Common myeloid progenitor, CD34-positive (primary cell): ENCODE measurements around the gene RICTOR.

Source experiments
- CTCF ChIA-PET: fragments of 350-600 bp; sonication (Branson Sonifier 250); formaldehyde crosslinking; loops from one replicate; lab custom pipeline; 2021; ENCODE audit warnings: antibody characterized with exemption; lab: Charles Lee
- POLR2A ChIA-PET: fragments of 350-600 bp; sonication (Branson Sonifier 250); formaldehyde crosslinking; loops from one replicate; lab custom pipeline; 2021; ENCODE audit warnings: antibody characterized with exemption; lab: Charles Lee
- DNase-seq, 3 donors: peaks; one replicate each; pipeline versions ENCODE4 v3.0.0 to v3.0.0-alpha.2; 2013
- H3K27ac ChIP-seq, 2 experiments: 1 replicate in 1 of 2; 2 replicates in 1 of 2; pipeline ENCODE4 v1.7.0; 2013; ENCODE audit warnings: inconsistent platforms in 2 of 2, low read length in 2 of 2, mild to moderate bottlenecking in 2 of 2, low read depth in 1 of 2, moderate library complexity in 1 of 2; ENCODE audit not compliant: severe bottlenecking in 2 of 2, insufficient read depth in 1 of 2, poor library complexity in 1 of 2
- H3K27me3 ChIP-seq, 5 experiments: replicated peaks in 2 of 5; 1 replicate in 3 of 5; 2 replicates in 2 of 5; pipeline versions ENCODE4 v1.6.1 to v1.7.0; 2013; ENCODE audit warnings: low read length in 4 of 5, mild to moderate bottlenecking in 2 of 5, moderate library complexity in 2 of 5, inconsistent platforms in 1 of 5; ENCODE audit not compliant: insufficient read depth in 5 of 5, control insufficient read depth in 4 of 5
- H3K36me3 ChIP-seq, 4 experiments: 1 replicate in 2 of 4; 2 replicates in 2 of 4; pipeline versions ENCODE4 v1.6.1 to v1.7.0; 2013; ENCODE audit warnings: low read length in 3 of 4, control low read depth in 1 of 4, mild to moderate bottlenecking in 1 of 4; ENCODE audit not compliant: control insufficient read depth in 4 of 4, insufficient read depth in 4 of 4
- H3K4me1 ChIP-seq, 4 experiments: 1 replicate in 3 of 4; 2 replicates in 1 of 4; pipeline versions ENCODE4 v1.6.1 to v1.7.1; 2013; ENCODE audit warnings: low read length in 3 of 4, mild to moderate bottlenecking in 3 of 4, control low read depth in 1 of 4, inconsistent platforms in 1 of 4, moderate library complexity in 1 of 4; ENCODE audit not compliant: control insufficient read depth in 4 of 4, insufficient read depth in 4 of 4; ENCODE audit errors: control extremely low read depth in 1 of 4
- H3K4me3 ChIP-seq, 7 experiments: 1 replicate in 4 of 7; 2 replicates in 3 of 7; pipeline versions ENCODE4 v1.5.1 to v1.7.0; 2013; ENCODE audit warnings: mild to moderate bottlenecking in 7 of 7, low read length in 6 of 7, moderate library complexity in 6 of 7, inconsistent platforms in 2 of 7, low read depth in 2 of 7, control low read depth in 1 of 7; ENCODE audit not compliant: insufficient read depth in 4 of 7, control insufficient read depth in 1 of 7; ENCODE audit errors: extremely low read depth in 1 of 7
- H3K9me3 ChIP-seq, 5 experiments: 1 replicate in 4 of 5; 2 replicates in 1 of 5; pipeline versions ENCODE4 v1.6.1 to v1.7.1; 2013; ENCODE audit warnings: low read length in 4 of 5, mild to moderate bottlenecking in 2 of 5, inconsistent platforms in 1 of 5, low read depth in 1 of 5, moderate library complexity in 1 of 5; ENCODE audit not compliant: control insufficient read depth in 4 of 5, insufficient read depth in 2 of 5; ENCODE audit errors: control extremely low read depth in 1 of 5
- WGBS: methylation state at CpG from one replicate; pipeline ENCODE4 v1.1.5; 2013; ENCODE audit not compliant: insufficient coverage; 5-methylcytosine and 5-hydroxymethylcytosine counted together

The RICTOR gene

GRCh38 chr5:38913714-38914113, 160.5 kb downstream of the RICTOR start:
- no peaks in the 10 kb centered on the region for H3K36me3 ChIP-seq
- H3K9me3 ChIP-seq: peaks cover 0 to 19% (median 5%) of the 10 kb centered on the region in 5 experiments
- 92% methylated on average over 2 of the region's 2 CpGs for WGBS
- ChIA-PET CTCF (no interaction called here), POLR2A (no interaction called here)
- no peaks in the 10 kb centered on the region for H3K4me1 ChIP-seq
- DNase-seq: no peak
- H3K27ac ChIP-seq: no peak overlapping the region
- peaks cover 0 to 19% (median 4%) of the 10 kb centered on the region in 5 experiments for H3K27me3 ChIP-seq
- H3K4me3 ChIP-seq: no peak overlapping the region

GRCh38 chr5:38911933-38912332, 162.3 kb downstream of the RICTOR start:
- no peak for DNase-seq
- Histone ChIP-seq H3K4me1 (no peaks in the 10 kb centered on the region), H3K4me3 (no peak overlapping the region), H3K36me3 (no peaks in the 10 kb centered on the region), H3K27me3 (peaks cover 0 to 18% (median 4%) of the 10 kb centered on the region in 5 experiments), H3K27ac (no peak overlapping the region), H3K9me3 (peaks cover 0 to 23% (median 9%) of the 10 kb centered on the region in 5 experiments)
- CTCF ChIA-PET: no interaction called here
- POLR2A ChIA-PET: no interaction called here
- 100% methylated on average over 1 of the region's 3 CpGs for WGBS

- Histone ChIP-seq H3K27ac (no peak overlapping the region), H3K27me3 (peaks cover 0 to 11% (median 2%) of the 10 kb centered on the region in 5 experiments), H3K36me3 (no peaks in the 10 kb centered on the region), H3K4me3 (no peak overlapping the region), H3K4me1 (no peaks in the 10 kb centered on the region), H3K9me3 (peaks cover 0 to 32% (median 11%) of the 10 kb centered on the region in 5 experiments)
- POLR2A ChIA-PET: no interaction called here
- CTCF ChIA-PET: no interaction called here
- DNase-seq: no peak
Observed at GRCh38 chr5:38906503-38906902, 167.7 kb downstream of the RICTOR start.

GRCh38 chr5:38905516-38905915, 168.7 kb downstream of the RICTOR start:
- POLR2A ChIA-PET: no interaction called here
- DNase-seq: no peak
- CTCF ChIA-PET: interaction anchor here (1.0 to 1.2 kb wide), 2 partner anchors 11 to 17 kb away, joined by 3 read pairs; no protein-coding TSS in a partner anchor
- Histone ChIP-seq H3K27me3 (peaks cover 0 to 11% (median 2%) of the 10 kb centered on the region in 5 experiments), H3K36me3 (no peaks in the 10 kb centered on the region), H3K9me3 (peaks cover 0 to 28% (median 11%) of the 10 kb centered on the region in 5 experiments), H3K27ac (no peak overlapping the region), H3K4me1 (no peaks in the 10 kb centered on the region), H3K4me3 (no peak overlapping the region)
- WGBS: 95% methylated on average over 2 of the region's 4 CpGs

GRCh38 chr5:38899936-38900335, 174.3 kb downstream of the RICTOR start:
- Histone ChIP-seq H3K4me3 (no peak overlapping the region), H3K9me3 (peaks cover 0 to 17% (median 5%) of the 10 kb centered on the region in 5 experiments), H3K27ac (no peak overlapping the region), H3K36me3 (no peaks in the 10 kb centered on the region), H3K27me3 (peaks cover 0 to 3% (median 0%) of the 10 kb centered on the region in 5 experiments), H3K4me1 (no peaks in the 10 kb centered on the region)
- WGBS: 96% methylated on average over 3 of the region's 5 CpGs
- ChIA-PET CTCF (no interaction called here), POLR2A (no interaction called here)
- no peak for DNase-seq

GRCh38 chr5:38896760-38897159, 177.4 kb downstream of the RICTOR start:
- Histone ChIP-seq H3K4me3 (no peak overlapping the region), H3K9me3 (peaks cover 0 to 16% (median 5%) of the 10 kb centered on the region in 5 experiments), H3K27me3 (peaks cover 0 to 3% (median 1%) of the 10 kb centered on the region in 5 experiments), H3K27ac (no peak overlapping the region), H3K36me3 (no peaks in the 10 kb centered on the region), H3K4me1 (no peaks in the 10 kb centered on the region)
- ChIA-PET POLR2A (no interaction called here), CTCF (no interaction called here)
- DNase-seq: no peak
- 100% methylated on average over 2 of the region's 3 CpGs for WGBS

GRCh38 chr5:38892363-38892762, 181.8 kb downstream of the RICTOR start:
- WGBS: 100% methylated on average over 1 of the region's 3 CpGs
- no peak overlapping the region for H3K27ac ChIP-seq
- ChIA-PET POLR2A (no interaction called here), CTCF (no interaction called here)
- no peaks in the 10 kb centered on the region for H3K4me1 ChIP-seq
- no peaks in the 10 kb centered on the region for H3K36me3 ChIP-seq
- no peak overlapping the region for H3K4me3 ChIP-seq
- peaks cover 0 to 19% (median 3%) of the 10 kb centered on the region in 5 experiments for H3K9me3 ChIP-seq
- DNase-seq: no peak
- peaks cover 0 to 21% (median 9%) of the 10 kb centered on the region in 5 experiments for H3K27me3 ChIP-seq
